ENCODE data around the gene CADM2. TPM values are rescaled to one million over a fixed set of nuclear protein-coding genes. Genes with fewer than 3 reads are reported as not detected.

CADM2 gene
- total RNA-seq, 1 experiment from 2014 or later: not detected

- CTCF ChIA-PET: no interaction called here
- DNase-seq (ENCODE audit: low read depth, low spot score) (no peak), ATAC-seq (no peak)
- no TSS peak for BruUV-seq (replicated peaks)
- Histone ChIP-seq H3K9ac (ENCODE audit: low read length) (no peak overlapping the region), H3K27me3 (ENCODE audit: insufficient read depth, low read length) (no peaks in the 10 kb centered on the region), H3K4me3 (replicated peaks in 1 of 2; ENCODE audit: low read depth in 1 of 2, low read length in 2 of 2) (no peak overlapping the region), H4K20me1 (ENCODE audit: insufficient read depth) (no peaks in the 10 kb centered on the region), H3K9me3 (ENCODE audit: control insufficient read depth in 1 of 2, insufficient read depth in 1 of 2, low read depth in 1 of 2, low read length in 2 of 2) (peaks cover 3 to 10% of the 10 kb centered on the region in 2 experiments), H2AFZ (ENCODE audit: low read depth, low read length, poor library complexity, severe bottlenecking) (no peak overlapping the region), H3K4me1 (ENCODE audit: control insufficient read depth in 1 of 2, insufficient read depth in 2 of 2, low read length in 2 of 2) (no peaks in the 10 kb centered on the region), H3K4me2 (ENCODE audit: low read length) (no peak overlapping the region), H3K9me2 (ENCODE audit: insufficient read depth) (no peaks in the 10 kb centered on the region), H3K79me2 (ENCODE audit: insufficient read depth, low read length) (no peaks in the 10 kb centered on the region), H3K27ac (ENCODE audit: low read depth, low read length) (no peak overlapping the region), H3K36me3 (ENCODE audit: control insufficient read depth in 1 of 2, insufficient read depth in 2 of 2, low read length in 2 of 2) (no peaks in the 10 kb centered on the region)
- RAD21 ChIA-PET (ENCODE audit: low non-redundant PET in 1 of 2, low total read pairs in 2 of 2, uncharacterized antibody in 2 of 2, unreplicated experiment in 2 of 2): no interaction called here
- TF ChIP-seq TCF7L2 (IDR thresholded peaks at IDR 0.05; ENCODE audit: borderline replicate concordance, extremely low read depth, insufficient read depth, insufficient read length) (no peak), YY1 (IDR thresholded peaks at IDR 0.05; ENCODE audit: extremely low read depth, insufficient replicate concordance, low read depth, low read length) (no peak), CEBPB (IDR thresholded peaks at IDR 0.05; ENCODE audit: low read depth) (no peak), SRF (IDR thresholded peaks at IDR 0.05; ENCODE audit: low read depth) (no peak), RAD21 (IDR thresholded peaks at IDR 0.05; ENCODE audit: low read depth) (no peak), ZBTB33 (IDR thresholded peaks at IDR 0.05; ENCODE audit: extremely low read depth, insufficient replicate concordance, low read length) (no peak), SP1 (IDR thresholded peaks at IDR 0.05; ENCODE audit: low read depth) (no peak), EGR1 (IDR thresholded peaks at IDR 0.05; ENCODE audit: low read depth) (no peak), ZNF274 (IDR thresholded peaks at IDR 0.05; ENCODE audit: low read depth, low read length) (no peak), POLR2AphosphoS5 (IDR thresholded peaks at IDR 0.05; ENCODE audit: low read depth, low read length) (no peak)
- intact Hi-C loops (cut with micrococcal nuclease): no loop called here
- POLR2A ChIA-PET: no interaction called here
These were observed 539.4 kb downstream of the CADM2 start for GRCh38 chr3:85498177-85498576.
